Heart right ventricle (tissue), 16 donors: ENCODE measurements around the gene DMBT1. TPM values are rescaled to one million over a fixed set of nuclear protein-coding genes. Genes with fewer than 3 reads are reported as not detected.

Source experiments
- ATAC-seq, 8 donors: fragments of 200-7000 bp; cut with Tn5 transposase; one replicate each; pipeline ENCODE4 v1.9.1; 2020; ENCODE audit warnings: mild to moderate bottlenecking in 8 of 8, moderate library complexity in 8 of 8, moderate number of reproducible peaks in 1 of 8
- DNase-seq, 2 donors: peaks; one replicate each; pipeline ENCODE4 v3.0.0-alpha.2; 2020
- H3K27ac ChIP-seq, 10 donors: fragments of 200-600 bp; sonication (generic) in 2 of 10; one replicate each; pipeline versions ENCODE4 v1.5.0 to v1.8.0; 2020 to 2022; ENCODE audit warnings: mild to moderate bottlenecking in 3 of 10
- H3K27me3 ChIP-seq, 7 donors: fragments of 200-600 bp; one replicate each; pipeline ENCODE4 v1.8.0; 2021 to 2022; ENCODE audit warnings: mild to moderate bottlenecking in 2 of 7
- H3K36me3 ChIP-seq, 9 donors: fragments of 200-600 bp; sonication (generic) in 1 of 9; one replicate each; pipeline versions ENCODE4 v1.5.0 to v1.8.0; 2020 to 2022; ENCODE audit warnings: mild to moderate bottlenecking in 2 of 9
- H3K4me1 ChIP-seq, 9 donors: fragments of 200-600 bp; sonication (generic) in 1 of 9; one replicate each; pipeline versions ENCODE4 v1.5.0 to v1.8.0; 2020 to 2022; ENCODE audit warnings: mild to moderate bottlenecking in 4 of 9
- H3K4me3 ChIP-seq, 10 donors: fragments of 200-600 bp; sonication (generic) in 2 of 10; one replicate each; pipeline versions ENCODE4 v1.5.0 to v1.8.0; 2020 to 2022; ENCODE audit warnings: mild to moderate bottlenecking in 7 of 10, moderate library complexity in 2 of 10
- H3K9me3 ChIP-seq, 11 donors: fragments of 200-600 bp in 10 of 11; sonication (generic) in 2 of 11; one replicate each; pipeline versions ENCODE4 v1.5.0 to v1.8.0; 2013 to 2022; ENCODE audit warnings: mild to moderate bottlenecking in 2 of 11, control low read depth in 1 of 11, moderate library complexity in 1 of 11
- CTCF ChIP-seq, 9 donors: fragments of 200-600 bp; sonication (generic) in 2 of 9; IDR thresholded peaks; one replicate each; pipeline versions ENCODE4 v1.5.0 to v1.8.0; 2021 to 2022; ENCODE audit warnings: antibody characterized with exemption in 9 of 9, mild to moderate bottlenecking in 5 of 9, moderate library complexity in 1 of 9
- WGBS, 2 donors: extraction: QIAGEN DNeasy Blood & Tissue Kit; methylation state at CpG; one replicate each; pipeline ENCODE4 v1.1.7; 2013; ENCODE audit warnings: inconsistent platforms in 1 of 2; 5-methylcytosine and 5-hydroxymethylcytosine counted together
- intact Hi-C, 10 donors: fragments of 100-400 bp; cut with DNase I; formaldehyde crosslinking; loops; one replicate each; pipeline versions ENCODE4 v1.11.1 to v1.14.2; 2022
- polyA plus RNA-seq, 2 donors: library from polyadenylated mRNA; stranded (reverse); fragments of 200-250 nt; gene quantifications; one replicate each; pipeline ENCODE4 v1.2.3, GENCODE V29; 2013
- total RNA-seq, 10 donors: library from RNA; stranded (reverse); fragmentation: NEBNext Ultra II Directional in 3 of 10; extraction: Animal tissue kit (Norgen Biotek cat#: 25700) in 3 of 10; gene quantifications; one replicate each; pipeline versions ENCODE4 v1.2.1 to v1.2.4, GENCODE V29; 2021 to 2023
- donor health status: Arrhythmogenic right ventricular cardiomyopathy.
- donor health status: ischemic (EF 13 %, LVEDD 7.1; RV severe dilation, severe dysfunction).
- donor health status: healthy with polysubstance abuse.
- donor health status: DM: no; HTN: yes; CAD: no.
- donor health status: DM: no; HTN: no; CAD: no.
- donor health status: ischemic (EF 25% LVEDD 6.9; RV normal size, moderate dysfunction).
- donor health status: ischemic (EF 25% LVEDD 5.7; RV mildly dilated, moderate dysfunction).
- donor health status: healthy.
- donor health status: DM: yes; HTN: yes; CAD: no.
- donor health status: Ischemic cardiomyopathy.
- donor health status: ischemic (EF 35%, LVEDD 5.7; RV mildly dilated, moderate dysfunction).
- donor health status: nonischemic (EF 11% LVEDD 7.7; RV severe dilation, severe dysfunction).
- donor health status: DM: yes; HTN: yes; CAD: no.
- donor health status: PGD.
- donor health status: ischemic (EF 29% LVEDD 5.4; RV normal size, mild dysfunction).
- donor health status: nonischemic (EF 23%, LVEDD 6.1; RV moderate dilation, normal function).

Gene DMBT1
- total and polyA plus RNA-seq, 12 donors = 0.01 to 0.18 (median 0.05) TPM; not detected in 9

- H3K4me3 ChIP-seq = no peak overlapping the region
- H3K27ac ChIP-seq = peak overlapping the region; percentile 20 to 86 (median 70)
- ATAC-seq (peak; percentile 86 to 92 (median 90)), DNase-seq (peak in 1 of 2 donors; percentile 63)
- no peaks in the 10 kb centered on the region for H3K27me3 ChIP-seq
- intact Hi-C loops = no loop called here
- H3K36me3 ChIP-seq = no peaks in the 10 kb centered on the region
- WGBS, 2 donors = 32 to 37% methylated on average over 6 of the region's 6 CpGs
- peaks cover 2 to 23% (median 16%) of the 10 kb centered on the region in 9 donors for H3K4me1 ChIP-seq
- peak in 6 of 9 donors; percentile 10 to 45 (median 34) for TF ChIP-seq CTCF (IDR thresholded peaks at IDR 0.05)
- H3K9me3 ChIP-seq = no peaks in the 10 kb centered on the region
Measured at GRCh38 chr10:122688293-122688989, 127.9 kb downstream of the DMBT1 start.

- H3K4me1 ChIP-seq = peaks cover 2 to 23% (median 16%) of the 10 kb centered on the region in 9 donors
- ATAC-seq (peak in 6 of 8 donors; percentile 27 to 74 (median 66)), DNase-seq (no peak)
- 59 to 65% methylated on average over 6 of the region's 6 CpGs for WGBS, 2 donors
- no peak overlapping the region for H3K4me3 ChIP-seq
- peak overlapping the region; percentile 20 to 86 (median 70) for H3K27ac ChIP-seq
- intact Hi-C loops = no loop called here
- no peak for TF ChIP-seq CTCF (IDR thresholded peaks at IDR 0.05)
- no peaks in the 10 kb centered on the region for H3K9me3 ChIP-seq
- H3K27me3 ChIP-seq = peaks cover 0 to 2% (median 0%) of the 10 kb centered on the region in 7 donors
- no peaks in the 10 kb centered on the region for H3K36me3 ChIP-seq
Measured at GRCh38 chr10:122689146-122689820, 128.7 kb downstream of the DMBT1 start.

GRCh38 chr10:122692744-122693143 lies 132.2 kb downstream of the DMBT1 start:
- Histone ChIP-seq H3K36me3 (no peaks in the 10 kb centered on the region), H3K27me3 (peaks cover 0 to 4% (median 0%) of the 10 kb centered on the region in 7 donors), H3K4me3 (no peak overlapping the region), H3K27ac (no peak overlapping the region), H3K9me3 (no peaks in the 10 kb centered on the region), H3K4me1 (peaks cover 2 to 22% (median 16%) of the 10 kb centered on the region in 9 donors)
- TF ChIP-seq CTCF (IDR thresholded peaks at IDR 0.05) = no peak
- DNase-seq (no peak), ATAC-seq (no peak)
- WGBS, 2 donors = 65 to 94% methylated on average over 5 of the region's 5 CpGs
- intact Hi-C loops = loop anchor here in 1 of 10 donors (10.0 kb wide), 1 partner anchor 118 kb away; no protein-coding TSS in a partner anchor

Other genes starting within 250 kb of the DMBT1 start
- 10 to 100 TPM; 42.2 to 72.9 (median 50.2) TPM for gene PLEKHA1, start 186.0 kb upstream of the DMBT1 start, total RNA-seq
- 10 to 100 TPM; 16.7 to 28.5 TPM for gene PLEKHA1, start 186.0 kb upstream of the DMBT1 start, polyA plus RNA-seq
- gene ARMS2, start 106.1 kb upstream of the DMBT1 start, total RNA-seq = 1 to 10 TPM in 1 of 10 donors, under 1 TPM in 3, not detected in 6; 0.33 to 1.3 (median 0.94) TPM
- not detected for gene ARMS2, start 106.1 kb upstream of the DMBT1 start, polyA plus RNA-seq
- gene HTRA1, start 99.2 kb upstream of the DMBT1 start, total RNA-seq = 100 to 1,000 TPM in 2 of 10 donors, 10 to 100 TPM in 8; 23.4 to 108 (median 73.1) TPM
- gene HTRA1, start 99.2 kb upstream of the DMBT1 start, polyA plus RNA-seq = 10 to 100 TPM; 31.9 to 35.4 TPM
- gene C10orf120, start 139.1 kb downstream of the DMBT1 start, total RNA-seq = not detected
- gene C10orf120, start 139.1 kb downstream of the DMBT1 start, polyA plus RNA-seq = not detected